GM18507 (cell line): ENCODE data around the gene TMEM106A.
"Not testable (repeated sequence)": the region's sequence is repeated elsewhere in the genome, so short reads cannot be mapped to it uniquely, and the experiment has no call there.

Experiments
- DNase-seq: peaks from one replicate; pipeline ENCODE4 v3.0.0; 2011; ENCODE audit warnings: low read depth; ENCODE audit not compliant: insufficient read length; ENCODE audit errors: extremely low spot score
- FAIRE-seq: peaks from 2 replicates; lab custom pipeline; 2011; peaks lifted over from hg19 to GRCh38; lab: Jason Lieb, UNC

The TMEM106A gene

GRCh38 chr17:43240596-43241352 lies 29.1 kb downstream of the TMEM106A start:
- not testable (repeated sequence) for FAIRE-seq, DNase-seq

DNA sequence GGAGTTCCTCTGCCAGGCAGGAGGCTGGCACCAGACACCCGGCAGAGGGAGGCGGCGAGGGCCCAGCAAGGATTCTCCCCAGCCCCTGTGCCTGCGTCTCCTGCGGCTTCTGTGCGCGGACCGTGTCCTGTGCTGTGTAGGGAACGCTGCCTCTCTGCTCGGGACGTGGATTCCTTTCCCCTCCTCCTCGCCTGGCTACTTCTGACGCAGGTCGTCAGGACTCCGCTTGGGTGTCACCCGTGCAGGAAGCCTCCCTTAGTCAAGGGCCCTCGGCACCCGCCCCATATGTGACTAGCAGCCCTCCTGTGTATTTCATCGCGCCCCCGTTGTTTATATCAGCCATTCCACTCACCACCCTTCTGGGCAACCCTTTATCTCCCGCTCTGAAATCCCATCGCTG lies 34.8 kb downstream of the TMEM106A start:
- not testable (repeated sequence) for DNase-seq, FAIRE-seq
